NT2/D1 (cell line): ENCODE data around the gene BMX.

Experiments used
- SUZ12 ChIP-seq: IDR thresholded peaks from 2 replicates; pipeline ENCODE4 v1.6.1; 2011; ENCODE audit not compliant: insufficient read length, insufficient read depth; ENCODE audit errors: extremely low read depth
- YY1 ChIP-seq: IDR thresholded peaks from 2 replicates; pipeline ENCODE4 v1.6.1; 2011; ENCODE audit not compliant: insufficient read length, insufficient read depth
- ZNF274 ChIP-seq: IDR thresholded peaks from 2 replicates; pipeline ENCODE4 v1.6.1; 2011; ENCODE audit warnings: mild to moderate bottlenecking, low read depth, low read length

GRCh38 chrX:15493118-15493962 lies 7.3 kb upstream of the BMX start, which contains the start of gene PIR:
- TF ChIP-seq YY1, result no peak
- no peak for TF ChIP-seq ZNF274
- no peak for TF ChIP-seq SUZ12
